ENCODE data around the gene CCDC7. TPM values are rescaled to one million over a fixed set of nuclear protein-coding genes. Genes with fewer than 3 reads are reported as not detected.
"Not testable (repeated sequence)": the region's sequence is repeated elsewhere in the genome, so short reads cannot be mapped to it uniquely, and the experiment has no call there.

Gene CCDC7
- total RNA-seq, 1 donor from 2014 or later, result 9.0 TPM

DNA sequence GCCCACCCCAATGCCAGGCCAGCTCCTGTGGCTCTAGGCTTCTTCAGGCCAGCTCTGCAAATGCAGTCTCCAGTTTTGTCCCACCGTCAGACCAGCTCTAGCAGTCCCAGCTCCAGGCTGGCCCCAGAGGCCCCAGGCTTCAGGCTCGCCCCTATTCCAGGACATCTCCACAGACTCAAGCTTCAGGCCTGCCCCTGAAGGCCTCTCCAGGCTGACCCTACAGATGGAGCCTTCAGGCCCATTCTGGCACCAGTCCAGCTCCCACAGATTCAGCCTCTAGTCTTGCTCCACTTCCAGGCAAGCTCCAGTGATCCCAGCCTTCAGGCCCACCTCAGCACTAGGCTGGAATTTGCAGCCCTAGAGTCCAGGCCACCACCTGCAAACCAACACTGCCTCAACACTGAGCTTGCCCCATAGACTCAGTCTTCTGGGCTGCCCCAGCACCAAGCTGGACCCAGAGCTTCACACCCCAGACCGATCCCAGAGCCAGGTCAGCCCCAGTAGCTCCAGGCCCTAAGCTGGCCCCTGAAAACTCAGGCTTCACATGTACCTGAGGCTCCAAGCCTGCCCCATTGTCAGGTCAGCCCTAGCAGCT, 341.8 kb downstream of the CCDC7 start:
- no peaks in the 10 kb centered on the region for H3K27me3 Mint-ChIP-seq
- H3K27ac Mint-ChIP-seq, result no peak overlapping the region
- TF ChIP-seq CTCF (conservative IDR thresholded peaks at IDR 0.05), result no peak
- H3K4me1 Mint-ChIP-seq (ENCODE audit: unreplicated experiment), result no peaks in the 10 kb centered on the region
- no peak overlapping the region for H3K4me3 Mint-ChIP-seq
- H3K36me3 Mint-ChIP-seq, result no peaks in the 10 kb centered on the region
- no peak for DNase-seq (ENCODE audit: extremely low spot score, unreplicated experiment)
- no peaks in the 10 kb centered on the region for H3K9me3 Mint-ChIP-seq

- TF ChIP-seq CTCF (conservative IDR thresholded peaks at IDR 0.05), result no peak
- Mint-ChIP-seq H3K27me3 (no peaks in the 10 kb centered on the region), H3K4me1 (ENCODE audit: unreplicated experiment) (no peaks in the 10 kb centered on the region), H3K4me3 (no peak overlapping the region), H3K36me3 (no peaks in the 10 kb centered on the region), H3K9me3 (no peaks in the 10 kb centered on the region), H3K27ac (no peak overlapping the region)
- DNase-seq (ENCODE audit: extremely low spot score, unreplicated experiment), result no peak
Observed at GRCh38 chr10:32788359-32788758, 342.4 kb downstream of the CCDC7 start.

DNA sequence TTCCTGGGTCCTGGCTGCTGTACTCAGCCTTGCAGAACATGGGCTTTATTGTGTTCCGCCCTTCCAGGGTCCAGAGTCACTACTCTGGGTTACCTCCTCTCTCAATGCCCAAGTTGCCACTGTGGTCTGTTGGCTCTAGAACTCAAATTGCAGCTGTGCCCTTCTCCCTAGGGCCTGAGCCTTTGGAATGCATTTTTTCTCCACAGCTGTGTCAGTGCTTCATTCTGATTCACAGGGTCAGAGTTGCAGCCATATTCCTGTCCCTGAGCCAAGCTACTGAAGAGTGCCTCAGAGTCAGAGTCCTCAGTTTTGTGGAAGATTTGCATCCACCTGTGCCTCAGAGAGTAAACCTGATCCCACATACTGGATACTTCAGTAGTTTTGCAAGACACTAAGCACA, 344.5 kb downstream of the CCDC7 start:
- Mint-ChIP-seq H3K9me3 (no peaks in the 10 kb centered on the region), H3K27me3 (no peaks in the 10 kb centered on the region), H3K27ac (no peak overlapping the region), H3K4me1 (ENCODE audit: unreplicated experiment) (no peaks in the 10 kb centered on the region), H3K36me3 (no peaks in the 10 kb centered on the region), H3K4me3 (no peak overlapping the region)
- TF ChIP-seq CTCF (conservative IDR thresholded peaks at IDR 0.05), result no peak
- no peak for DNase-seq (ENCODE audit: extremely low spot score, unreplicated experiment)

DNA sequence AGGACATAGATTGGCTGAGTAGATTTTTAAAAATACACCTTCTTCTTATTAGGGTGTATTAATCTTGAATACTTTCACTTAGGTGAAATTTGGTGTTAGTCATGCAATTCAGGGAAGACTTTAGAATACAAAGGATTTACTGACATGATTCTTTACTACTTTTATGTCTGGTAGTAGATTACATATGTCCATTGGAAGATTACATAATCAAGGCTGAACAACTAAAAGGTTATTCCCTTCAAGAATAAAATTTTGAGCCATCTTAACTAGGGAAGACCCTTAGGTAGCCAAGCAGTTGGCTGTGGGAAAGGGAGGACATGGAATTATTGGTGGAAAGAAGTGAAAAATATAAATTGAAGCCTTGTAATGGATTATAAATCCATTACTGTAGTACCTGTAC, 347.1 kb downstream of the CCDC7 start:
- Mint-ChIP-seq H3K27ac (no peak overlapping the region), H3K4me1 (ENCODE audit: unreplicated experiment) (no peaks in the 10 kb centered on the region), H3K27me3 (no peaks in the 10 kb centered on the region), H3K36me3 (no peaks in the 10 kb centered on the region), H3K9me3 (no peaks in the 10 kb centered on the region), H3K4me3 (no peak overlapping the region)
- DNase-seq (ENCODE audit: extremely low spot score, unreplicated experiment), result no peak
- no peak for TF ChIP-seq CTCF (conservative IDR thresholded peaks at IDR 0.05)

GRCh38 chr10:32795598-32796183, 349.8 kb downstream of the CCDC7 start:
- Mint-ChIP-seq H3K4me1 (ENCODE audit: unreplicated experiment) (no peaks in the 10 kb centered on the region), H3K9me3 (no peaks in the 10 kb centered on the region), H3K27ac (no peak overlapping the region), H3K4me3 (no peak overlapping the region), H3K27me3 (no peaks in the 10 kb centered on the region), H3K36me3 (no peaks in the 10 kb centered on the region)
- no peak for DNase-seq (ENCODE audit: extremely low spot score, unreplicated experiment)
- peak; percentile 88 for TF ChIP-seq CTCF (conservative IDR thresholded peaks at IDR 0.05)

- H3K27ac Mint-ChIP-seq; H3K9me3 Mint-ChIP-seq; H3K4me3 Mint-ChIP-seq; DNase-seq (ENCODE audit: extremely low spot score, unreplicated experiment); H3K4me1 Mint-ChIP-seq (ENCODE audit: unreplicated experiment); H3K27me3 Mint-ChIP-seq; H3K36me3 Mint-ChIP-seq: not testable (repeated sequence)
Observed at GRCh38 chr10:32797393-32797792, 351.5 kb downstream of the CCDC7 start.
